SK-N-SH (cell line): ENCODE measurements around the gene SH2D5. TPM values are rescaled to one million over a fixed set of nuclear protein-coding genes. Genes with fewer than 3 reads are reported as not detected.

ENCODE experiments used
- CTCF ChIA-PET: fragments of 300-600, 350-600 bp; formaldehyde crosslinking; extraction: SDS; loops from one replicate; lab custom pipeline; 2021; lab: Yijun Ruan, JAX
- POLR2A ChIA-PET: fragments of 350-600 bp; sonication (Branson Sonifier 250); formaldehyde crosslinking; extraction: SDS; loops from one replicate; lab custom pipeline; 2020; ENCODE audit warnings: antibody characterized with exemption, inconsistent platforms; lab: Yijun Ruan, JAX
- DNase-seq: peaks from one replicate; pipeline ENCODE4 v3.0.0; 2012
- H2AFZ ChIP-seq: fragments of 200-600 bp; sonication (generic); 2 replicates; pipeline ENCODE4 v1.8.1; 2016; ENCODE audit warnings: antibody characterized with exemption, mild to moderate bottlenecking, low read depth
- H3F3A ChIP-seq: fragments of 200-600 bp; sonication (generic); replicated peaks from 2 replicates; pipeline ENCODE3; 2016; ENCODE audit warnings: antibody characterized with exemption, mild to moderate bottlenecking; ENCODE audit not compliant: insufficient read depth
- H3K27ac ChIP-seq, 2 experiments: fragments of 200-500 bp in 1 of 2; fragments of 200-600 bp in 1 of 2; sonication (Bioruptor generic) in 1 of 2; sonication (generic), shearing (Covaris generic) in 1 of 2; 2 replicates each; pipeline versions ENCODE4 v1.5.1 to v1.6.1; 2014 to 2016; ENCODE audit warnings: low read depth in 2 of 2, inconsistent platforms in 1 of 2, low read length in 1 of 2, mild to moderate bottlenecking in 1 of 2, mixed read lengths in 1 of 2
- H3K27me3 ChIP-seq: fragments of 200-600 bp; sonication (generic), shearing (Covaris generic); 2 replicates; pipeline ENCODE4 v1.6.1; 2016; ENCODE audit warnings: mixed run types; ENCODE audit not compliant: insufficient read depth
- H3K36me3 ChIP-seq, 2 experiments: fragments of 200-500 bp in 1 of 2; fragments of 200-600 bp in 1 of 2; sonication (Bioruptor generic) in 1 of 2; sonication (generic) in 1 of 2; replicated peaks in 1 of 2; 2 replicates each; pipeline versions ENCODE3 to v1.5.1; 2014 to 2016; ENCODE audit warnings: low read length in 1 of 2, mild to moderate bottlenecking in 1 of 2; ENCODE audit not compliant: insufficient read depth in 2 of 2, control insufficient read depth in 1 of 2
- H3K4me1 ChIP-seq, 2 experiments: fragments of 200-500 bp in 1 of 2; fragments of 200-600 bp in 1 of 2; sonication (Bioruptor generic) in 1 of 2; sonication (generic), shearing (Covaris generic) in 1 of 2; 2 replicates each; pipeline versions ENCODE4 v1.5.1 to v1.6.1; 2014 to 2016; ENCODE audit warnings: low read depth in 1 of 2, low read length in 1 of 2, mixed run types in 1 of 2; ENCODE audit not compliant: insufficient read depth in 2 of 2, control insufficient read depth in 1 of 2
- H3K4me2 ChIP-seq: fragments of 200-600 bp; sonication (generic), shearing (Covaris generic); 2 replicates; pipeline ENCODE4 v1.6.1; 2017; ENCODE audit warnings: mixed run types
- H3K4me3 ChIP-seq, 2 experiments: fragments of 200-500 bp in 1 of 2; fragments of 200-600 bp in 1 of 2; sonication (Bioruptor generic) in 1 of 2; sonication (generic), shearing (Covaris generic) in 1 of 2; 2 replicates each; pipeline versions ENCODE4 v1.5.1 to v1.8.1; 2014 to 2016; ENCODE audit warnings: low read depth in 2 of 2, inconsistent platforms in 1 of 2, low read length in 1 of 2, mild to moderate bottlenecking in 1 of 2, mixed read lengths in 1 of 2, moderate library complexity in 1 of 2
- H3K79me2 ChIP-seq: fragments of 200-600 bp; sonication (generic); 2 replicates; pipeline ENCODE4 v1.8.1; 2017; ENCODE audit warnings: mild to moderate bottlenecking; ENCODE audit not compliant: insufficient read depth
- H3K9ac ChIP-seq: fragments of 200-600 bp; sonication (generic); 2 replicates; pipeline ENCODE4 v1.6.1; 2017; ENCODE audit warnings: mixed run types
- H3K9me2 ChIP-seq: fragments of 200-600 bp; sonication (generic); 2 replicates; pipeline ENCODE4 v1.6.1; 2017; ENCODE audit warnings: mixed run types
- H3K9me3 ChIP-seq: fragments of 200-600 bp; sonication (generic); 2 replicates; pipeline ENCODE4 v1.6.1; 2017; ENCODE audit warnings: mixed run types, mild to moderate bottlenecking, moderate library complexity
- H4K20me1 ChIP-seq: fragments of 200-600 bp; sonication (generic); 2 replicates; pipeline ENCODE4 v1.6.1; 2017; ENCODE audit warnings: mild to moderate bottlenecking, mixed run types; ENCODE audit not compliant: insufficient read depth
- ELF1 ChIP-seq: IDR thresholded peaks from 2 replicates; pipeline ENCODE4 v1.4.0; 2012
- EP300 ChIP-seq, 2 experiments: IDR thresholded peaks; 2 replicates each; pipeline versions ENCODE4 v1.4.0 to v1.6.1; 2012; ENCODE audit warnings: borderline replicate concordance in 1 of 2, low read depth in 1 of 2, low read length in 1 of 2
- GABPA ChIP-seq: IDR thresholded peaks from 2 replicates; pipeline ENCODE4 v1.4.0; 2012; ENCODE audit warnings: low read depth, mild to moderate bottlenecking
- GATA2 ChIP-seq: sonication (generic); formaldehyde crosslinking; IDR thresholded peaks from 2 replicates; pipeline ENCODE4 v1.5.0; 2020; ENCODE audit warnings: mild to moderate bottlenecking, missing genetic modification reagents
- RAD21 ChIP-seq: IDR thresholded peaks from 2 replicates; pipeline ENCODE4 v1.6.1; 2012; ENCODE audit warnings: mild to moderate bottlenecking, low read length
- RFX5 ChIP-seq: IDR thresholded peaks from 2 replicates; pipeline ENCODE4 v1.6.1; 2012; ENCODE audit warnings: mild to moderate bottlenecking, improper control_type of control experiment, low read length
- RXRA ChIP-seq: IDR thresholded peaks from 2 replicates; pipeline ENCODE4 v1.4.0; 2012; ENCODE audit warnings: low read depth, mild to moderate bottlenecking, borderline replicate concordance
- WGBS: methylation state at CpG from one replicate; pipeline ENCODE4 v1.1.6; 2017; ENCODE audit warnings: low lambda C conversion rate; 5-methylcytosine and 5-hydroxymethylcytosine counted together
- polyA plus RNA-seq, 3 experiments: library from polyadenylated mRNA; depleted of rRNA; stranded (reverse); fragments of >200 nt; gene quantifications; 2 replicates each; pipeline ENCODE4 v1.2.3, GENCODE V29; 2012
- TF ChIP-seq, protein P1 (sequence below): IDR thresholded peaks from 2 replicates; pipeline ENCODE4; 2012
- TF ChIP-seq, protein P2 (sequence below): fragments of 200-600 bp; sonication (generic); IDR thresholded peaks from 2 replicates; pipeline ENCODE4 v1.6.1; 2017; ENCODE audit warnings: antibody characterized with exemption, mild to moderate bottlenecking, moderate library complexity
- TF ChIP-seq, protein P3 (sequence below): IDR thresholded peaks from 2 replicates; pipeline ENCODE4 v1.6.1; 2012; ENCODE audit warnings: mild to moderate bottlenecking, low read depth, low read length, moderate library complexity
- TF ChIP-seq, protein P4 (sequence below): fragments of 150-350 bp; IDR thresholded peaks from 2 replicates; pipeline ENCODE4 v1.6.1; 2017; ENCODE audit warnings: antibody characterized with exemption, low read length, low read depth, borderline replicate concordance

Gene SH2D5
- polyA plus RNA-seq, 1 of the 3 experiments (the other 2 are of a cell fraction) = 6.1 TPM

DNA sequence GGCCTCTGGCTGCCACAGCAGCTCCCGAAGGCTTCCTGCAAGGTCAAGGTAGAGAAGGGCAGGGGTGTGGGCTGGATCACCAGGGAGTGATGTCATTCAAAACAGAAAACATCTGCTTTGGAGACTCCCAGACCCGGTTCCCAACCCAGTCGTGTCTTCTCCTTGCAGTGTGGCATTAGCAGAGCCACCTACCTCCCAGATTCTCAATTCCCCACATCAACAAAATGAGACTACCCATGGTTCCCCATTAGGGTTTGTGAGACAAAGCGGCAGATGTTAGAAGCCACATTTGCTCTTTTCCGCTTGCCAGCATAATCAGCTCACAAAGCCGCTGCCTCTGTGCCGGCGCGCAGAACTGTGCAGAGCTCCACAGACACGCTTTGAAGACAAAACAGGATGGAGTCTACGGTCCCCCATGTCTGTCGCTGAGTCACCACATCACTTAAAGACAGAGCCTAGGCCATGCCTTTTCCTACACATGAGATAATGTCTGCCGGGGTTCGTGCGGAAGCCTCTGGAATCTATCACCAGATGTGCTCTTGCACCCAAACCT is 27.2 kb downstream of the SH2D5 start:
- no peaks in the 10 kb centered on the region for H3K9me2 ChIP-seq
- no peak overlapping the region for H3K27ac ChIP-seq
- no peaks in the 10 kb centered on the region for H3K27me3 ChIP-seq
- WGBS = 86% methylated on average over 13 of the region's 15 CpGs
- no peaks in the 10 kb centered on the region for H3K9me3 ChIP-seq
- no peaks in the 10 kb centered on the region for H3K36me3 ChIP-seq
- TF ChIP-seq, protein P1, sequence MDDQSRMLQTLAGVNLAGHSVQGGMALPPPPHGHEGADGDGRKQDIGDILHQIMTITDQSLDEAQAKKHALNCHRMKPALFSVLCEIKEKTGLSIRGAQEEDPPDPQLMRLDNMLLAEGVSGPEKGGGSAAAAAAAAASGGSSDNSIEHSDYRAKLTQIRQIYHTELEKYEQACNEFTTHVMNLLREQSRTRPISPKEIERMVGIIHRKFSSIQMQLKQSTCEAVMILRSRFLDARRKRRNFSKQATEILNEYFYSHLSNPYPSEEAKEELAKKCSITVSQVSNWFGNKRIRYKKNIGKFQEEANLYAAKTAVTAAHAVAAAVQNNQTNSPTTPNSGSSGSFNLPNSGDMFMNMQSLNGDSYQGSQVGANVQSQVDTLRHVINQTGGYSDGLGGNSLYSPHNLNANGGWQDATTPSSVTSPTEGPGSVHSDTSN = no peak
- TF ChIP-seq RAD21 (no peak), RFX5 (no peak), RXRA (no peak), EP300 (IDR thresholded peaks at IDR 0.05; ENCODE audit: borderline replicate concordance in 1 of 2, low read depth in 1 of 2, low read length in 1 of 2) (no peak), GABPA (no peak), GATA2 (CRISPR knock-in tag) (no peak), ELF1 (no peak)
- TF ChIP-seq, protein P2, sequence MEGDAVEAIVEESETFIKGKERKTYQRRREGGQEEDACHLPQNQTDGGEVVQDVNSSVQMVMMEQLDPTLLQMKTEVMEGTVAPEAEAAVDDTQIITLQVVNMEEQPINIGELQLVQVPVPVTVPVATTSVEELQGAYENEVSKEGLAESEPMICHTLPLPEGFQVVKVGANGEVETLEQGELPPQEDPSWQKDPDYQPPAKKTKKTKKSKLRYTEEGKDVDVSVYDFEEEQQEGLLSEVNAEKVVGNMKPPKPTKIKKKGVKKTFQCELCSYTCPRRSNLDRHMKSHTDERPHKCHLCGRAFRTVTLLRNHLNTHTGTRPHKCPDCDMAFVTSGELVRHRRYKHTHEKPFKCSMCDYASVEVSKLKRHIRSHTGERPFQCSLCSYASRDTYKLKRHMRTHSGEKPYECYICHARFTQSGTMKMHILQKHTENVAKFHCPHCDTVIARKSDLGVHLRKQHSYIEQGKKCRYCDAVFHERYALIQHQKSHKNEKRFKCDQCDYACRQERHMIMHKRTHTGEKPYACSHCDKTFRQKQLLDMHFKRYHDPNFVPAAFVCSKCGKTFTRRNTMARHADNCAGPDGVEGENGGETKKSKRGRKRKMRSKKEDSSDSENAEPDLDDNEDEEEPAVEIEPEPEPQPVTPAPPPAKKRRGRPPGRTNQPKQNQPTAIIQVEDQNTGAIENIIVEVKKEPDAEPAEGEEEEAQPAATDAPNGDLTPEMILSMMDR = no peak
- TF ChIP-seq, protein P3, sequence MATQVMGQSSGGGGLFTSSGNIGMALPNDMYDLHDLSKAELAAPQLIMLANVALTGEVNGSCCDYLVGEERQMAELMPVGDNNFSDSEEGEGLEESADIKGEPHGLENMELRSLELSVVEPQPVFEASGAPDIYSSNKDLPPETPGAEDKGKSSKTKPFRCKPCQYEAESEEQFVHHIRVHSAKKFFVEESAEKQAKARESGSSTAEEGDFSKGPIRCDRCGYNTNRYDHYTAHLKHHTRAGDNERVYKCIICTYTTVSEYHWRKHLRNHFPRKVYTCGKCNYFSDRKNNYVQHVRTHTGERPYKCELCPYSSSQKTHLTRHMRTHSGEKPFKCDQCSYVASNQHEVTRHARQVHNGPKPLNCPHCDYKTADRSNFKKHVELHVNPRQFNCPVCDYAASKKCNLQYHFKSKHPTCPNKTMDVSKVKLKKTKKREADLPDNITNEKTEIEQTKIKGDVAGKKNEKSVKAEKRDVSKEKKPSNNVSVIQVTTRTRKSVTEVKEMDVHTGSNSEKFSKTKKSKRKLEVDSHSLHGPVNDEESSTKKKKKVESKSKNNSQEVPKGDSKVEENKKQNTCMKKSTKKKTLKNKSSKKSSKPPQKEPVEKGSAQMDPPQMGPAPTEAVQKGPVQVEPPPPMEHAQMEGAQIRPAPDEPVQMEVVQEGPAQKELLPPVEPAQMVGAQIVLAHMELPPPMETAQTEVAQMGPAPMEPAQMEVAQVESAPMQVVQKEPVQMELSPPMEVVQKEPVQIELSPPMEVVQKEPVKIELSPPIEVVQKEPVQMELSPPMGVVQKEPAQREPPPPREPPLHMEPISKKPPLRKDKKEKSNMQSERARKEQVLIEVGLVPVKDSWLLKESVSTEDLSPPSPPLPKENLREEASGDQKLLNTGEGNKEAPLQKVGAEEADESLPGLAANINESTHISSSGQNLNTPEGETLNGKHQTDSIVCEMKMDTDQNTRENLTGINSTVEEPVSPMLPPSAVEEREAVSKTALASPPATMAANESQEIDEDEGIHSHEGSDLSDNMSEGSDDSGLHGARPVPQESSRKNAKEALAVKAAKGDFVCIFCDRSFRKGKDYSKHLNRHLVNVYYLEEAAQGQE = no peak
- TF ChIP-seq, protein P4, sequence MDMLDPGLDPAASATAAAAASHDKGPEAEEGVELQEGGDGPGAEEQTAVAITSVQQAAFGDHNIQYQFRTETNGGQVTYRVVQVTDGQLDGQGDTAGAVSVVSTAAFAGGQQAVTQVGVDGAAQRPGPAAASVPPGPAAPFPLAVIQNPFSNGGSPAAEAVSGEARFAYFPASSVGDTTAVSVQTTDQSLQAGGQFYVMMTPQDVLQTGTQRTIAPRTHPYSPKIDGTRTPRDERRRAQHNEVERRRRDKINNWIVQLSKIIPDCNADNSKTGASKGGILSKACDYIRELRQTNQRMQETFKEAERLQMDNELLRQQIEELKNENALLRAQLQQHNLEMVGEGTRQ = no peak
- no peaks in the 10 kb centered on the region for H3K79me2 ChIP-seq
- no peak overlapping the region for H3K9ac ChIP-seq
- no peaks in the 10 kb centered on the region for H4K20me1 ChIP-seq
- H3F3A ChIP-seq = peaks cover 4% of the 10 kb centered on the region
- ChIA-PET POLR2A (no interaction called here), CTCF (interaction anchor here (1.6 to 4.0 kb wide), 4 partner anchors 8 to 663 kb away, joined by 3 to 17 read pairs (median 5); partner anchors contain the start of gene SH2D5)
- H3K4me1 ChIP-seq = no peaks in the 10 kb centered on the region
- H3K4me2 ChIP-seq = no peak overlapping the region
- H2AFZ ChIP-seq = no peak overlapping the region
- DNase-seq = no peak
- no peak overlapping the region for H3K4me3 ChIP-seq
